Measurements from ENCODE around the gene SLC39A10. TPM values are rescaled to one million over a fixed set of nuclear protein-coding genes. Genes with fewer than 3 reads are reported as not detected.

SLC39A10 gene
- total RNA-seq, 1 donor from 2014 or later, result 24.0 TPM

GRCh38 chr2:195628666-195629065 is 28.4 kb upstream of the SLC39A10 start:
- no peak overlapping the region for H3K27ac Mint-ChIP-seq (ENCODE audit: unreplicated experiment)
- H3K9me3 Mint-ChIP-seq (ENCODE audit: low read depth), result no peaks in the 10 kb centered on the region
- H3K4me3 Mint-ChIP-seq (ENCODE audit: unreplicated experiment), result no peak overlapping the region
- no peak for DNase-seq (ENCODE audit: low spot score)
- H3K4me1 Mint-ChIP-seq (ENCODE audit: low read depth), result no peaks in the 10 kb centered on the region
- no peaks in the 10 kb centered on the region for H3K36me3 Mint-ChIP-seq (ENCODE audit: low read depth)
- H3K27me3 Mint-ChIP-seq (ENCODE audit: low read depth), result no peaks in the 10 kb centered on the region
- no peak for TF ChIP-seq CTCF (IDR thresholded peaks at IDR 0.05)

DNA sequence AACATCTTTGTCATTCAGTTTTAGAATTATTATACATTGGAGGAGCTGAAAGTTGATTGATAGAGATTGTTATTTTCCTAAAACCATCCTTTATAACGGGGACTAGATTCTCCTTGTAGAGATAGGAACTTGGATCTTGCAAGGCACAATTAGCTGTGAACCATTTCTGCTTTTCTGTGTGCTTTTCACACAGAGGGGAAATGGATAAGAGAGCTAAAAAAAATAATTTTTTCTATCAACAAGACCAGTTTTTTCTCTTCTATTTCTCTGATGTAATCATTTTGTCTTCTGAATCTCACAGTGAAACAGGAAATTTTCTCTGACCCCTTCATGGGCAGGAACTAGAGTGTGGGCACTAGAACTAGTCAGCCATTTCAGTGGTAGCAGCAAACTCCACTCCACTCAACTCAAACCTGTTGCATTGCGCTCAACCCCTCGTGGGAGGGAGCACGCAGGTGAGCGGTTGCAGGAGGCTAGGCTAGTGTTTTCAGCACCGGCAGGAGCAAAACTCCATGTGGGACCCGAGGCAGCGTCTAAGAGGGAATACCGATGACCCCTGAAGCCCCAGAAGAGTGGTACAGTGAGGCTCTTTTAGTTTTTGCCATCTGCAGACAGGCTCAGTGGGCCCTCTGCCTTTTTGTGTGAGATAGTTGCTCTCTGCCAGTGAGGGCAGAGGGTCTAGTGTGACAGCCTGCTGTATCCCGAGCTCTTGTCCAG is 24.0 kb upstream of the SLC39A10 start:
- TF ChIP-seq CTCF (IDR thresholded peaks at IDR 0.05), result no peak

GRCh38 chr2:195633573-195633870 is 23.5 kb upstream of the SLC39A10 start:
- Mint-ChIP-seq H3K36me3 (ENCODE audit: low read depth) (no peaks in the 10 kb centered on the region), H3K27ac (ENCODE audit: unreplicated experiment) (no peak overlapping the region), H3K4me3 (ENCODE audit: unreplicated experiment) (no peak overlapping the region), H3K4me1 (ENCODE audit: low read depth) (no peaks in the 10 kb centered on the region), H3K9me3 (ENCODE audit: low read depth) (no peaks in the 10 kb centered on the region), H3K27me3 (ENCODE audit: low read depth) (no peaks in the 10 kb centered on the region)
- TF ChIP-seq CTCF (IDR thresholded peaks at IDR 0.05), result no peak
- no peak for DNase-seq (ENCODE audit: low spot score)

More for the DNA sequence above, 24.0 kb upstream of the SLC39A10 start:
- Mint-ChIP-seq H3K9me3 (ENCODE audit: low read depth) (no peaks in the 10 kb centered on the region), H3K4me1 (ENCODE audit: low read depth) (no peaks in the 10 kb centered on the region), H3K27ac (ENCODE audit: unreplicated experiment) (no peak overlapping the region), H3K27me3 (ENCODE audit: low read depth) (no peaks in the 10 kb centered on the region), H3K36me3 (ENCODE audit: low read depth) (no peaks in the 10 kb centered on the region), H3K4me3 (ENCODE audit: unreplicated experiment) (no peak overlapping the region)
- no peak for DNase-seq (ENCODE audit: low spot score)

- Mint-ChIP-seq H3K27me3 (ENCODE audit: low read depth) (no peaks in the 10 kb centered on the region), H3K27ac (ENCODE audit: unreplicated experiment) (no peak overlapping the region), H3K4me1 (ENCODE audit: low read depth) (no peaks in the 10 kb centered on the region), H3K9me3 (ENCODE audit: low read depth) (no peaks in the 10 kb centered on the region), H3K36me3 (ENCODE audit: low read depth) (no peaks in the 10 kb centered on the region), H3K4me3 (ENCODE audit: unreplicated experiment) (no peak overlapping the region)
- no peak for TF ChIP-seq CTCF (IDR thresholded peaks at IDR 0.05)
- no peak for DNase-seq (ENCODE audit: low spot score)
These were observed 23.1 kb upstream of the SLC39A10 start for GRCh38 chr2:195633974-195634373.

GRCh38 chr2:195636890-195637289 is 20.1 kb upstream of the SLC39A10 start:
- no peak overlapping the region for H3K27ac Mint-ChIP-seq (ENCODE audit: unreplicated experiment)
- H3K4me3 Mint-ChIP-seq (ENCODE audit: unreplicated experiment), result no peak overlapping the region
- no peak for DNase-seq (ENCODE audit: low spot score)

More at GRCh38 chr2:195636890-195637289, 20.1 kb upstream of the SLC39A10 start:
- no peaks in the 10 kb centered on the region for H3K9me3 Mint-ChIP-seq (ENCODE audit: low read depth)
- no peaks in the 10 kb centered on the region for H3K27me3 Mint-ChIP-seq (ENCODE audit: low read depth)
- H3K4me1 Mint-ChIP-seq (ENCODE audit: low read depth), result no peaks in the 10 kb centered on the region
- H3K36me3 Mint-ChIP-seq (ENCODE audit: low read depth), result no peaks in the 10 kb centered on the region
- TF ChIP-seq CTCF (IDR thresholded peaks at IDR 0.05), result no peak
